Thyroid gland (tissue), 4 donors: ENCODE measurements around the gene PC. TPM values are rescaled to one million over a fixed set of nuclear protein-coding genes. Genes with fewer than 3 reads are reported as not detected.

ENCODE experiments used
- DNase-seq, 2 donors: peaks; one replicate each; pipeline ENCODE4 v3.0.0-alpha.2; 2019
- H3K27ac ChIP-seq, 3 donors: fragments of 200-600 bp; sonication (generic); 1 replicate in 2 of 3; 2 replicates in 1 of 3; pipeline ENCODE4 v1.5.1; 2016 to 2019; ENCODE audit warnings: mild to moderate bottlenecking in 1 of 3, moderate library complexity in 1 of 3
- H3K27me3 ChIP-seq: fragments of 200-600 bp; sonication (generic); one replicate; pipeline ENCODE4 v1.5.1; 2019
- H3K36me3 ChIP-seq, 2 donors: fragments of 200-600 bp; sonication (generic); one replicate each; pipeline ENCODE4 v1.5.1; 2016 to 2019
- H3K4me1 ChIP-seq, 2 donors: fragments of 200-600 bp; sonication (generic); one replicate each; pipeline ENCODE4 v1.5.1; 2017 to 2019
- H3K4me3 ChIP-seq, 3 donors: fragments of 200-600 bp; sonication (generic); replicated peaks in 1 of 3; 1 replicate in 2 of 3; 2 replicates in 1 of 3; pipeline ENCODE4 v1.5.1; 2016; ENCODE audit warnings: mild to moderate bottlenecking in 1 of 3
- H3K9me3 ChIP-seq: fragments of 200-600 bp; sonication (generic); one replicate; pipeline ENCODE4 v1.5.1; 2017
- CTCF ChIP-seq, 6 experiments: fragments of 200-600 bp in 3 of 6; fragments of 450-650 bp in 3 of 6; sonication (generic) in 3 of 6; IDR thresholded peaks; one replicate each; pipeline ENCODE4 v1.5.1; 2016 to 2019; ENCODE audit warnings: antibody characterized with exemption in 6 of 6, mild to moderate bottlenecking in 2 of 6, inconsistent platforms in 1 of 6, moderate library complexity in 1 of 6
- POLR2A ChIP-seq, 2 donors: fragments of 450-650 bp; IDR thresholded peaks; one replicate each; pipeline ENCODE4 v1.6.1; 2017; ENCODE audit warnings: antibody characterized with exemption in 2 of 2, mild to moderate bottlenecking in 2 of 2, moderate library complexity in 1 of 2
- WGBS, 2 donors: methylation state at CpG; one replicate each; pipeline ENCODE4 v1.1.5; 2017; 5-methylcytosine and 5-hydroxymethylcytosine counted together
- intact Hi-C: fragments of 100-400 bp; cut with DNase I; formaldehyde crosslinking; loops from one replicate; pipeline ENCODE4 v1.15.1; 2023
- total RNA-seq, 4 donors: library from RNA; depleted of rRNA; stranded (reverse); fragments of >200 nt; gene quantifications; one replicate each; pipeline ENCODE4 v1.2.3, GENCODE V29; 2016

PC gene
- total RNA-seq, 4 donors from 2014 or later = 5.4 to 34.3 (median 21.9) TPM

- H3K36me3 ChIP-seq = no peaks in the 10 kb centered on the region
- WGBS, 2 donors = 93 to 94% methylated on average over 30 to 31 of the region's 31 CpGs
- intact Hi-C loops = no loop called here
Observed at GRCh38 chr11:66863428-66864125, 94.6 kb downstream of the PC start.

DNA sequence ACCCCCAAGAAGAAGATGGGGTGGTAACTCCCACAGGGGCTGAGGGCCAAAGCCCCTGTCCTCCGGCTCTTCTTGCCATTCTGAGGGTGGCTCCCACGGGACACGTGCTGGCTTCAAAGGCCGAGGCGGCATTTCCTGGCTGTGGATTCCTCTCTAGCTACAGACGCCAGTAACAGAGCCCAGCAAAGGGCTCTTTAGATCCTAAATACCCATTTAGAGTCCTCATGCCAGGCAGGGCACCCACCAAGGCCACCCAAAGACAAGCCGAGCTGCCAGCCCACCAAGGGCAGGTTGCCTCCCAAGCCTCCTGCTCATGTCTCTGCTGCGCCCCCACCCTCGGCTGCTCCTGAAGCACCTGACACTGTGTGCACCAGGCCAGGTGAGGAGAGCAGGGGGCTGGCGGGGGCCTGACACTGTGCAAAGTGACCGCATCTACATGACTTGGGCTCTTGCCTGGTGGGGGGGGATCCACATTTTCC, 95.6 kb downstream of the PC start:
- WGBS, 2 donors = 91 to 100% methylated on average over 3 to 8 of the region's 11 CpGs
- Histone ChIP-seq H3K9me3 (no peaks in the 10 kb centered on the region), H3K27ac (no peak overlapping the region), H3K4me3 (no peak overlapping the region), H3K27me3 (no peaks in the 10 kb centered on the region), H3K4me1 (no peaks in the 10 kb centered on the region), H3K36me3 (no peaks in the 10 kb centered on the region)
- no peak for TF ChIP-seq POLR2A (IDR thresholded peaks at IDR 0.05)
- no peak for TF ChIP-seq CTCF (IDR thresholded peaks at IDR 0.05)
- DNase-seq = no peak
- intact Hi-C loops = no loop called here

More at GRCh38 chr11:66863428-66864125, 94.6 kb downstream of the PC start:
- Histone ChIP-seq H3K27me3 (no peaks in the 10 kb centered on the region), H3K4me1 (no peaks in the 10 kb centered on the region), H3K4me3 (no peak overlapping the region), H3K27ac (no peak overlapping the region), H3K9me3 (no peaks in the 10 kb centered on the region)
- TF ChIP-seq POLR2A (IDR thresholded peaks at IDR 0.05) = no peak
- no peak for DNase-seq

GRCh38 chr11:66861774-66862558, 96.2 kb downstream of the PC start:
- 92 to 97% methylated on average over 22 to 27 of the region's 30 CpGs for WGBS, 2 donors
- H3K4me3 ChIP-seq = no peak overlapping the region
- no peaks in the 10 kb centered on the region for H3K27me3 ChIP-seq
- TF ChIP-seq CTCF (IDR thresholded peaks at IDR 0.05) = no peak
- TF ChIP-seq POLR2A (IDR thresholded peaks at IDR 0.05) = no peak
- no peak overlapping the region for H3K27ac ChIP-seq
- intact Hi-C loops = no loop called here
- H3K36me3 ChIP-seq = no peaks in the 10 kb centered on the region
- no peak for DNase-seq
- H3K4me1 ChIP-seq = peaks cover 0 to 4% of the 10 kb centered on the region in 2 donors
- H3K9me3 ChIP-seq = no peaks in the 10 kb centered on the region

DNA sequence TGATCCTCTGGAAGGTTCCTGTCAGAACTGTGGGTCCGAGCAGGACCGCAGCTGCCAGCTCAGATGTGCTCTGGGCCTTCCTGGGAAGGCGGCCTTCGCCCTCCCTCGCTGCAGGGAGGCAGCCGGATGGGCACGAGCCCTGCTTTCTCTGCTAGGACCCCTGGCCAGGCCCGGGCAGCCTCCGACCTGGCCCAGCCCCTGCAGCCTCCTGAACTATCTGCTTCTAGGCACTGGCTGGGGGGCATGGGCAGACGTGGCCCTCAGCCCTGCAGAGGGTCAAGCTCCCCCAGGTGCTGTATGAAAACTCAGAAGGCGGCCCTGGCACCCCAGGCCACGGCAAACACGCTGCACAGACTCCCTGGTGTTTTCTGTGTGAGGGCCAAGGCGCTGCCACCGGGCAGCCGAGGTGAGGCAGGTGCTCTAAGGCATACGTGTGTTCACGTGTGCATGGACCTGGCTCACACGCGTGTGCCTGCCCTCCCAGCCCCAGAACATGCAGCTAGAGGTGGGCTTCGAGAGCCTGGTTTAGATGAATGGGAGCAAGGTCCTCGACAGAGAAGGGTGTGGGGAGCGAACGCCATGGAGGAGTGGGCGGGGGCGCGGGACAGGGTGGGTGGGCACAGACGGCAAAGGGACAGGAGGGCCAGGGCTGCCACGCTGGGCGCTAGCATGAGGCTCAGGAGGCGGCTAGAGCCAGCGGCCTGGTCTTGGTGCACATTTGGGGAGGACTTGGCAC, 97.0 kb downstream of the PC start:
- H3K27ac ChIP-seq = no peak overlapping the region
- no peaks in the 10 kb centered on the region for H3K9me3 ChIP-seq
- no peaks in the 10 kb centered on the region for H3K27me3 ChIP-seq
- no peak overlapping the region for H3K4me3 ChIP-seq
- no peak for TF ChIP-seq CTCF (IDR thresholded peaks at IDR 0.05)
- TF ChIP-seq POLR2A (IDR thresholded peaks at IDR 0.05) = no peak
- no peak for DNase-seq
- intact Hi-C loops = no loop called here
- no peaks in the 10 kb centered on the region for H3K36me3 ChIP-seq
- peaks cover 0 to 4% of the 10 kb centered on the region in 2 donors for H3K4me1 ChIP-seq
- WGBS, 2 donors = 95 to 97% methylated on average over 22 to 32 of the region's 32 CpGs

- Histone ChIP-seq H3K4me3 (no peak overlapping the region), H3K36me3 (no peaks in the 10 kb centered on the region)
- WGBS, 2 donors = 58 to 86% methylated on average over 4 to 18 of the region's 18 CpGs
Observed at GRCh38 chr11:66860449-66860831, 97.7 kb downstream of the PC start.

More at GRCh38 chr11:66860449-66860831, 97.7 kb downstream of the PC start:
- no peak for DNase-seq
- TF ChIP-seq CTCF (IDR thresholded peaks at IDR 0.05) = no peak
- TF ChIP-seq POLR2A (IDR thresholded peaks at IDR 0.05) = no peak
- H3K27ac ChIP-seq = no peak overlapping the region
- H3K9me3 ChIP-seq = no peaks in the 10 kb centered on the region
- intact Hi-C loops = no loop called here
- H3K27me3 ChIP-seq = no peaks in the 10 kb centered on the region
- peaks cover 5 to 8% of the 10 kb centered on the region in 2 donors for H3K4me1 ChIP-seq
